ENCODE measurements around the gene ASCC3. TPM values are rescaled to one million over a fixed set of nuclear protein-coding genes. Genes with fewer than 3 reads are reported as not detected.

The ASCC3 gene
- total and polyA plus RNA-seq, 2 experiments from 2014 or later, result 34.0 to 77.6 TPM

DNA sequence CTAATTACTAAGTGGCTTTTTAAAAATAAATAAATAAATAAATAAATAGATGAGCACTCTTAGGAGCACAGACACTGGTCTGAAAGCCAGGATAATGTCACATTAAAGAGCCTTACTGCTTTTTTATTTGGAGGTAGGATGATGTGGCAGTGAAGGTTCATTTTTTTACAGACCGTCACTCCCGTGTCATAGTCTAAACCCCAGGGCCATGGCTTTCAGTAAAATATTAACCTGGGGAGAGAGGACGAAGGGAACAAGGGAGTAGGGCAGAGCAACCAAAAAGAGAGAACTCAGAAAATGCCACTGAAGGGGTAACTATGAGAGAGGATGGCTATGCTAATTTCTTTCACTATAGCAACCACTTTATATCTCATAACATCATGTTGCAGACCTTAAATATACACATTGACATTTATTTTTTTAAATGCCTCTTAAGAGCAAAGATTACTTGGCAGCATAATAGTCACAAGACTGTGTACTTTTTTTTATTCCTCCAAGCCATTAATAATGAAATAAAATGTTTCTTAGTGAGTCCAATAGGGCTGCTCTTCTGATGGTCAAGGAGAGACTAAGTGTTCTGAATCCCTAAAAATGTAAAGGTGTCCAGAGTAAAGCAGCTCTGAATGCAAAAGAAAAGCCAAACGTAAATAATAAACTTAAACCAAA is 315.6 kb downstream of the ASCC3 start:
- Histone ChIP-seq H3K27me3 (no peaks in the 10 kb centered on the region), H3K9me2 (replicated peaks; ENCODE audit: insufficient read depth) (no peaks in the 10 kb centered on the region), H2AFZ (no peak overlapping the region), H4K20me1 (ENCODE audit: insufficient read depth, poor library complexity, severe bottlenecking) (no peaks in the 10 kb centered on the region), H3K79me2 (no peaks in the 10 kb centered on the region), H3K9me3 (ENCODE audit: low read depth) (no peaks in the 10 kb centered on the region), H3K4me2 (no peak overlapping the region), H3K4me3 (no peak overlapping the region), H3K4me1 (ENCODE audit: insufficient read depth) (no peaks in the 10 kb centered on the region), H3K36me3 (replicated peaks; ENCODE audit: insufficient read depth, low read depth) (no peaks in the 10 kb centered on the region), H3K27ac (no peak overlapping the region)
- 73% methylated on average over 4 of the region's 4 CpGs for WGBS (ENCODE audit: low lambda C conversion rate, missing lambda C conversion rate)
- no peak for TF ChIP-seq EZH2 (IDR thresholded peaks at IDR 0.05; ENCODE audit: borderline replicate concordance)
- no peak for TF ChIP-seq EZH2phosphoT487 (IDR thresholded peaks at IDR 0.05; ENCODE audit: low read depth, severe bottlenecking, unreplicated experiment)
- TF ChIP-seq, protein P1, sequence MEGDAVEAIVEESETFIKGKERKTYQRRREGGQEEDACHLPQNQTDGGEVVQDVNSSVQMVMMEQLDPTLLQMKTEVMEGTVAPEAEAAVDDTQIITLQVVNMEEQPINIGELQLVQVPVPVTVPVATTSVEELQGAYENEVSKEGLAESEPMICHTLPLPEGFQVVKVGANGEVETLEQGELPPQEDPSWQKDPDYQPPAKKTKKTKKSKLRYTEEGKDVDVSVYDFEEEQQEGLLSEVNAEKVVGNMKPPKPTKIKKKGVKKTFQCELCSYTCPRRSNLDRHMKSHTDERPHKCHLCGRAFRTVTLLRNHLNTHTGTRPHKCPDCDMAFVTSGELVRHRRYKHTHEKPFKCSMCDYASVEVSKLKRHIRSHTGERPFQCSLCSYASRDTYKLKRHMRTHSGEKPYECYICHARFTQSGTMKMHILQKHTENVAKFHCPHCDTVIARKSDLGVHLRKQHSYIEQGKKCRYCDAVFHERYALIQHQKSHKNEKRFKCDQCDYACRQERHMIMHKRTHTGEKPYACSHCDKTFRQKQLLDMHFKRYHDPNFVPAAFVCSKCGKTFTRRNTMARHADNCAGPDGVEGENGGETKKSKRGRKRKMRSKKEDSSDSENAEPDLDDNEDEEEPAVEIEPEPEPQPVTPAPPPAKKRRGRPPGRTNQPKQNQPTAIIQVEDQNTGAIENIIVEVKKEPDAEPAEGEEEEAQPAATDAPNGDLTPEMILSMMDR (IDR thresholded peaks at IDR 0.05; ENCODE audit: poor library complexity), result no peak
- DNase-seq (ENCODE audit: low spot score), result no peak

DNA sequence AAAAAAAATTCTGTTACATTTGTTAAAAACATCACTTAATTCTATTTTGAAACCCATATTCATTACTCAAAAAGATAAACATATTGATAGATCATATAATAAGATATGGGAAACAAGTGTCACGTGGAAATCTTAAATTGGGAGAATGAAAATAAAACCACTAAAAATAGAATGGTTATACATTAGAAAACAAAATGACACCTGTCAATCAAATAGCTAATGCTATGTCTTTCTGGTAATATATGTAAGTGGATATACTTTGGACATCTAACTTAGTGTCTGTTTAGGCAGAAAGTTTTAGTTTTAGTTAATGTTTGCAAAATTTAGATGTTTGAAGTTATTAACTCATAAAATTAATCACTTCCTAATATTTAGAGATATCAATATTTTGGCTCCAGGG is 321.3 kb downstream of the ASCC3 start:
- WGBS (ENCODE audit: low lambda C conversion rate, missing lambda C conversion rate), result 100% methylated on average over 1 of the region's 1 CpG
- Histone ChIP-seq H3K27me3 (no peaks in the 10 kb centered on the region), H3K36me3 (replicated peaks; ENCODE audit: insufficient read depth, low read depth) (no peaks in the 10 kb centered on the region), H3K9me2 (replicated peaks; ENCODE audit: insufficient read depth) (no peaks in the 10 kb centered on the region), H3K4me1 (ENCODE audit: insufficient read depth) (no peaks in the 10 kb centered on the region), H3K4me2 (no peak overlapping the region), H3K9me3 (ENCODE audit: low read depth) (no peaks in the 10 kb centered on the region), H3K79me2 (no peaks in the 10 kb centered on the region), H4K20me1 (ENCODE audit: insufficient read depth, poor library complexity, severe bottlenecking) (no peaks in the 10 kb centered on the region), H3K4me3 (no peak overlapping the region), H3K27ac (no peak overlapping the region), H2AFZ (no peak overlapping the region)
- no peak for DNase-seq (ENCODE audit: low spot score)
- TF ChIP-seq EZH2 (IDR thresholded peaks at IDR 0.05; ENCODE audit: borderline replicate concordance) (no peak), EZH2phosphoT487 (IDR thresholded peaks at IDR 0.05; ENCODE audit: low read depth, severe bottlenecking, unreplicated experiment) (no peak)
- TF ChIP-seq, protein P1 (IDR thresholded peaks at IDR 0.05; ENCODE audit: poor library complexity), result no peak

DNA sequence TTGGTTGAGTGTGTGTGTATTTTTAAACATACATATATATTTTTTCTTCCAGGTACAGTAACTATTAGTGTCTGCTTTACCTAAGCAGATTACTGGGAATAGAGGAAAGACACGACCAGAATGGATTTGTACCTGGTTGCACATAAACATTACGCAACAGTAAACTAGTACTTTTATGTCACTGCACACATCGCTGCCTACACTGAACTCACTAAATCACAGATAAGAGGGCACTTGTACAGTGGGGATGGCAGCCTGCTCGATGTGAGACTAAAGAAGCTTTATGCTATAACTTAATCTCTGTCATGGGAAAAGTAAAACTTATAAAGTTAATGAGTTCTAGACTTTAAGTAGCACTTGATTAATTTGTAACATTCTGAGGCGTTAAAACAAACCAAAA is 326.9 kb downstream of the ASCC3 start:
- Histone ChIP-seq H3K27ac (no peak overlapping the region), H3K4me2 (peak overlapping the region; percentile 30), H3K4me3 (no peak overlapping the region), H4K20me1 (ENCODE audit: insufficient read depth, poor library complexity, severe bottlenecking) (no peaks in the 10 kb centered on the region), H2AFZ (no peak overlapping the region), H3K79me2 (no peaks in the 10 kb centered on the region), H3K27me3 (no peaks in the 10 kb centered on the region), H3K36me3 (replicated peaks; ENCODE audit: insufficient read depth, low read depth) (no peaks in the 10 kb centered on the region), H3K9me3 (ENCODE audit: low read depth) (no peaks in the 10 kb centered on the region), H3K9me2 (replicated peaks; ENCODE audit: insufficient read depth) (no peaks in the 10 kb centered on the region), H3K4me1 (ENCODE audit: insufficient read depth) (no peaks in the 10 kb centered on the region)
- DNase-seq (ENCODE audit: low spot score), result peak; percentile 27
- 32% methylated on average over 5 of the region's 5 CpGs for WGBS (ENCODE audit: low lambda C conversion rate, missing lambda C conversion rate)
- TF ChIP-seq EZH2phosphoT487 (IDR thresholded peaks at IDR 0.05; ENCODE audit: low read depth, severe bottlenecking, unreplicated experiment) (no peak), EZH2 (IDR thresholded peaks at IDR 0.05; ENCODE audit: borderline replicate concordance) (no peak)
- TF ChIP-seq, protein P1 (IDR thresholded peaks at IDR 0.05; ENCODE audit: poor library complexity), result no peak

Measured in hepatocyte (in vitro differentiated cells).